GM12892 (cell line): ENCODE results near the gene CCDC13. TPM values are rescaled to one million over a fixed set of nuclear protein-coding genes. Genes with fewer than 3 reads are reported as not detected.
A peak's percentile ranks its signal among the peaks of the same experiment; 100 is the strongest.
"Not testable (repeated sequence)": the region's sequence is repeated elsewhere in the genome, so short reads cannot be mapped to it uniquely, and the experiment has no call there.

Source experiments
- DNase-seq: peaks from one replicate; pipeline ENCODE4 v3.0.0; 2011; ENCODE audit not compliant: insufficient read length
- FAIRE-seq: peaks from 2 replicates; lab custom pipeline; 2011; peaks lifted over from hg19 to GRCh38; lab: Jason Lieb, UNC
- POLR2A ChIP-seq: IDR thresholded peaks from 2 replicates; pipeline ENCODE4 v1.6.1; 2011; ENCODE audit warnings: low read depth, low read length, control low read depth
- POLR2AphosphoS5 ChIP-seq: IDR thresholded peaks from 2 replicates; pipeline ENCODE4 v1.6.1; 2011; ENCODE audit warnings: low read depth, low read length, control low read depth
- TAF1 ChIP-seq: IDR thresholded peaks from 2 replicates; pipeline ENCODE4 v1.6.1; 2011; ENCODE audit warnings: low read depth, mild to moderate bottlenecking, control low read depth, low read length, borderline replicate concordance
- polyA plus RNA-seq: library from polyadenylated mRNA; unstranded; fragments of >200 nt; gene quantifications from one replicate; pipeline ENCODE4 v1.2.1, GENCODE V29; 2012; ENCODE audit warnings: missing spikeins, inconsistent platforms; ENCODE audit not compliant: missing spikeins

CCDC13 gene, protein sequence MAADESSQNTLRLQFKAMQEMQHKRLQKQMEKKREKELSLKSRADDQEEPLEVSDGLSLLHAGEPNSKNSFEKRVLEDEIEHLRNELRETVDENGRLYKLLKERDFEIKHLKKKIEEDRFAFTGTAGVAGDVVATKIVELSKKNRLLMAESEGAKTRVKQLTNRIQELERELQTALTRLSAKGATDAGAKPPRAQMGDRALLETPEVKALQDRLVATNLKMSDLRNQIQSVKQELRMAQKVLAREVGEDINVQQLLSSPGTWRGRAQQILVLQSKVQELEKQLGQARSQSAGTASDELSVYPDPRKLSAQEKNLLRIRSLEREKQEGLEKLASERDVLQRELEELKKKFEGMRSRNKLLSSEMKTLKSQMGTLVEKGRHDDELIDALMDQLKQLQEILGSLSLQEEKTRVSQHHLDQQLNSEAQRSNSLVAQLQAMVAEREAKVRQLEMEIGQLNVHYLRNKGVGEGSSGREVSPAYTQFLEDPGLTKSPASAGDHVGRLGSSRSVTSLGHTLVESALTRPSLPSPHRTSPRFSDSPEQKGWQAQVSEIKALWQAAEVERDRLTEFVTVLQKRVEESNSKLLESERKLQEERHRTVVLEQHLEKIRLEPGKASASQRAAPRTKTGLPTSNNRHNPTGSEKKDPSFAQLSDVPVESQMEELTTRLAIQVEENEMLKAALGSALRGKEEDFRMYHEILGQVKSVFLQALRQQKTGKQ
- 0.61 TPM for polyA plus RNA-seq

DNA sequence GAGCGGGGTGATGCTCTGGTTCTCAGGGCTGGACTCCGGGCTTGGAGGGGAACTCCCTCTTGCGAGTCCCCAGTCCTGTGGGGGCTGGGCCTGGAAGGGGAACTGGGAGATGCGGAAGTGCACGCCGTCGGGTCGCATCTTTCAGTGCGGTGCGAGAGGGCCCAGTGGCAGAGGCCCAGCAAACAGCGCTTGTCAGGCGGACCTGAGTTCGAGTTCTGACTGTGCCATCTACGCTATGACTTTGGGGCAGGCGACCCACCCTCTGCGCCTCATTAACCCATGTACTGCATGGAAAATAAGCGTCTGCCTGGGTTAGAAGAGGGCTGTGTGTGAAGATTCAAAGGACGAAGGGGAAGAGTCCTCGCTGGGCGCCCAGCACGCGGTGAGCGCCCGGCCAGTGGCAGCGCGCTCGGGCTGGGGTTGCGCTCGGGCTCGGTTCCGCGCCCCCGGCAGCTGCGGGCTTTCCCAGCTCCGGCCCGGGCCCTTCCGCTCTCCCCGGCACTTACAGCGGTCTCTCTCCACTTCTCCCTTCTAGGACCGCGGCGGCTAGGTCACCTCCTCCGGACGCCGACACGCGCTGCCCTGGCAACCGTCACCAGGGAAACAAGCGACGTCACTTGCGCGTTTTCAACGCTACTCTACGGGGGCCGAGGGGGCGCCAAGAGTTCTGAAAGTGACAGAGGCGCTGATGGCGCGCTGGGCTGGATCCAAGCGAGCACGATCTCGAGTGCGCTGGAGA is at the start of gene CCDC13:
TSS of gene CCDC13 (minus strand) at position 584 of the 739 bp plus-strand sequence. CDS start 14,908 bp downstream, outside the sequence.
- TF ChIP-seq POLR2AphosphoS5: no peak
- TF ChIP-seq TAF1: no peak; the same call in 1 of the 2 replicates
- TF ChIP-seq POLR2A: peak; percentile 67
- DNase-seq (peak; percentile 88), FAIRE-seq (peak; percentile 99)

DNA sequence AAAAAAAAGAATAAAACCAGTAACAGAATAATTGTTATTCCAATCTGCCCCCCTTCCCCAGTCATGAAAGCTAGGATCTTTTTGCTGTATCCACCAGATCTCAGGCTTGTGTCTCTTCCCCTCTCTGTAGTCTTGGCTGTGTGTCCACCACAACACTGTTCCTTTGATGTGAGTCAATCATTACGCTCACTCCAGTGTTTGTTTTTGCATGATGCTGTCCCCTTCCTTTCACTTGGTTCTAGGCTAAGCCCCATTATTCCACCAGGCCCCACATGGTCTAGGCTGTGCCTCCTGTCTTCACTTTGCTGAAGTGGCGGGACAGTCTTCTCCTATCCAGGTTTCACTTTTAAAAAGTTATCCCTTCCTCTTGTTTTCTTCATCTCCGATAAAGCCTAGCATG is 49.8 kb upstream of the CCDC13 start:
- DNase-seq: no peak
- FAIRE-seq: no peak
- no peak for TF ChIP-seq POLR2AphosphoS5

DNA sequence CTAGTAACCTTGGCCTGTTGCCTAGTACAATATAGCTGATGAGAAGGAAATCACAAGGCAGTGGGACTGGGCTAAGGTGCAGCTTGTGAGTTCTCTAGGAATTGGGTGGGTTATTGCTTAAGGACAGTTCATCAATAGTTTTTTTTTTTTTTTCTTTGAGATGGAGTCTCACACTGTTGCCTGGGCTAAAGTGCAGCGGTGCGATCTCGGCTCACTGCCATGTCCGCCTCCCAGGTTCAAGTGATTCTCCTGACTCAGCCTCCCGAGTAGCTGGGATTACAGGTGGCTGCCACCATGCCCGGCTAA is 47.6 kb upstream of the CCDC13 start:
- DNase-seq: no peak
- FAIRE-seq: no peak
- TF ChIP-seq POLR2A: no peak
- TF ChIP-seq POLR2AphosphoS5: no peak
- no peak for TF ChIP-seq TAF1

DNA sequence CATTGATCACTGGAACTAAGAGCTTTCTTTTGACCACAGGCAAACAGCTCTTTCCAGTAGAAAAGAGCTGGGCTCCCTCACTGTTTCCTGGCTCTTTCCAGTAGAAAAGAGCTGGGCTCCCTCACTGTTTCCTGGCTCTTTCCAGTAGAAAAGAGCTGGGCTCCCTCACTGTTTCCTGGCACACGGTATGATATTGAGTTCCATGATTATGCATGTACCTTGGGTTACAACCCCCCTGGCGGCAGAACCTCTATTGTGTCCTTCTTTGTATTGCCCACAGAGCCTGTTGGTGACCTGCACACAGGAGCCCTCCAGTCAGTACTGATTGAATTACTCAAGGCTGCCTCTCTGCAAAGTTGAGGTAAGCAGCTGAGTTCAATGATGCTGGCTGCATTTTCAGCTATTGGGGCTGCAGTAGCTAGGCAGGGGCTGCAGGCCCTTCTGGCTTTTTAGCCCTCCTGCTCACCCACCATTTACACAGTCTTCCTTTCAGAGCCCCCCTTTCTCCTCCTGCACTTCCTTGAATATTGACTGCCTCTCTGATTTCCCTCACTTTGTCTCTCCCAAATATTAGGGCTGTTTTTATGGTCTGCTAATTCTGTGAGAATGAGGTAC is 46.4 kb upstream of the CCDC13 start:
- no peak for TF ChIP-seq TAF1
- TF ChIP-seq POLR2A: no peak

DNA sequence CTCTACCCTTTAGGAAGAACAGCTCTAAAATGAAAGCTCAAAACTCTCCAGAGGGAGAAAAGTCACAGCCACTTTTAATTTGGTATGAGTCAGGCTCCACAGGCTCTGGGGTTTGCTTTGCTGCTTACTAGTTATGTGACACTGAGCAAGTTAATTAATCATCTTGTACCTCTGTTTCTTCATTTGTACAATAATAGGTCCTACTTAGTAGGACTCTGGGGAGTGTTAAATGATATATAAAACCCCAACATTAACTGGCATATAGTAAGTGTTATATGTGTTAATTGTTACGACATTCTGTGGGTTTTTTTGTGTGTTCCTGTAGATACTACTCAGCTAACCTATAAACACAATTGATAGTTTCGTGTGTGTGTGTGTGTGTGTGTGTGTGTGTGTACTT is 42.8 kb upstream of the CCDC13 start:
- FAIRE-seq: no peak

More for the DNA sequence above, 46.4 kb upstream of the CCDC13 start:
- no peak for FAIRE-seq
- no peak for DNase-seq

DNA sequence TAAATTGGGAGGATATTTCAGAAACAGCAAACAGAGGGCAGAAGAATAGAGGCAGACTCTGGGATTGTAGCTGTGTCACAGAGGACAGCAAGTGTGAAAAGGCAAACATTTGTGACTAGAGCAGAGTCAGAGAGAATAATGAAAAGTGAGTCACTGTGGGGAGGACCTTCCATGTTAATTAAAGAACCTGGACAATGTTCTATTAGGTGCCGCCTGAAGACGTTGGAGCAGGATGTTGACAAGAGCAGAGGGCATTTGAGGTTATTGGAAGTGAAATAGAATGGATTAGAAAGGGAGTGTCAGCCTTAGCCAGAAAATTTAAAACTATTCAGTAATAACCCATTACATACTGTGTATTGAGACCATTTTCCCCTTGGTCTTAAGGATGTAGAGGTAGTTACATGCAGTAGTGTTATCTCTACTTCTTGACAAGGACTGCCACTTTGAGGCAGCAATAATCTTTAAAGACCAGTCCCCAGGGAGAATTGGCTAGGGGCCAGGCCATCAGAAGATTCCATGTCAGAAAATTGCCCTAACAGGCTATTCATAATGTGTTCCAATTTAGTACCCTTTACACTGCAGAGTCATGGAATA is 42.0 kb upstream of the CCDC13 start:
- FAIRE-seq: no peak

More for the DNA sequence above, 42.8 kb upstream of the CCDC13 start:
- DNase-seq: no peak
- TF ChIP-seq POLR2A (no peak), POLR2AphosphoS5 (no peak), TAF1 (no peak)

DNA sequence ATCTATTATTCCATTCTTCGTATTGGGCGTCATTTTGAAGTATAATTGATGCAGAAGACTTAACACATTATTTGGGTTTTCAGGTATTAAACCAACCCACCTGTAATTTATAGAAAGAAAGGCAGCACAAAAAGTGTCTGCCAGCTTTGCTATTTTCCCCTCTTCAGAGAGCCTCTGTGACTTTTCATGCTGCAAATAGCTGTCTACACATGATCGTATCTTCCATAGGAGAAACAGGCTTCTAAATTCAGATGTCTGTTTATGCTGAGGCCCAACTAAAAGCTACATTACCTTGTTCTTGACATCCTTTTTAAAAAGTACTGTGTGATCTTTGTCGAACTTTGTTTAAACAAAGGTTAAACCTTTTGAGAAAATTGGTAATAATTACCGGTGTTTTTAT is 41.2 kb upstream of the CCDC13 start:
- no peak for DNase-seq
- TF ChIP-seq POLR2AphosphoS5 (no peak), TAF1 (no peak), POLR2A (no peak)
- FAIRE-seq: no peak

More for the DNA sequence above, 42.0 kb upstream of the CCDC13 start:
- DNase-seq: no peak
- no peak for TF ChIP-seq POLR2AphosphoS5

DNA sequence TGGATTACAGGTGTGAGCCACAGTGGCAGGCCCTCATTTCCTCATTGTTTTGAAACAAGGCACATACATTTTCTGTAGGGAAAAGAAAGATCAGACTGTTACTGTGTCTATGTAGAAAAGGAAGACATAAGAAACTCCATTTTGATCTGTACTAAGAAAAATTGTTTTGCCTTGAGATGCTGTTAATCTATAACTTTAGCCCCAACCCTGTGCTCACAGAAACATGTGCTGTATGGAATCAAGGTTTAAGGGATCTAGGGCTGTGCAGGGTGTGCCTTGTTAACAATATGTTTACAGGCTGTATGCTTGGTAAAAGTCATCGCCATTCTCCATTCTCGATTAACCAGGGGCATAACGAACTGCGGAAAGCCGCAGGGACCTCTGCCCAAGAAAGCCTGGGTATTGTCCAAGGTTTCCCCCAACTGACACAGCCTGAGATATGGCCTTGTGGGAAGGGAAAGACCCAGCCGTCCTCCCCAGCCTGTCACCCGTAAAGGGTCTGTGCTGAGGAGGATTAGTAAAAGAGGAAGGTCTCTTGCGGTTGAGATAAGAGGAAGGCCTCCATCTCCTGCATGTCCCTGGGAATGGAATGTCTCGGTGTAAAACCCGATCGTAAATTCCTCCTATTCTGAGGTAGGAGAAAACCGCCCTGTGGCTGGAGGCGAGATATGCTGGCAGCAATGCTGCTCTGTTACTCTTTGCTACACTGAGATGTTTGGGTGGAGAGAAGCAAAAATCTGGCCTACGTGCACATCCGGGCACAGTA is 38.2 kb upstream of the CCDC13 start:
- not testable (repeated sequence) for DNase-seq, FAIRE-seq

DNA sequence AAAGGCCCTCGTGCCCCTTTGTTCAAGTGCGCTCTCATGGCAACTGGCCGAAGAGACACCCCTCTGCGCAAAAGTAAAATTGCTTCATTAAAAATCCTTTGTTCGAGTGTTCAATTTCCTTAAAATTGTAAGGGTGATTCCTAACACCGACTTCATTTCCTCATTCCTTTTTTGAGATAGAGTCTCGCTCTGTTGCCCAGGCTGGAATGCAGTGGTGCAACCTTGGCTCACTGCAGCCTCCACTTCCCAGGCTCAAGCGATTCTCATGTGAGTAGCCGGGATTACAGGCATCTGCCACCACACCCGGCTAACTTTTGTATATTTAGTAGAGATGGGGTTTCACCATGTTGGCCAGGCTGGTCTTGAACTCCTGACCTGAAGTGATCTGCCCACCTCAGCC is 37.7 kb upstream of the CCDC13 start:
- not testable (repeated sequence) for FAIRE-seq, DNase-seq

DNA sequence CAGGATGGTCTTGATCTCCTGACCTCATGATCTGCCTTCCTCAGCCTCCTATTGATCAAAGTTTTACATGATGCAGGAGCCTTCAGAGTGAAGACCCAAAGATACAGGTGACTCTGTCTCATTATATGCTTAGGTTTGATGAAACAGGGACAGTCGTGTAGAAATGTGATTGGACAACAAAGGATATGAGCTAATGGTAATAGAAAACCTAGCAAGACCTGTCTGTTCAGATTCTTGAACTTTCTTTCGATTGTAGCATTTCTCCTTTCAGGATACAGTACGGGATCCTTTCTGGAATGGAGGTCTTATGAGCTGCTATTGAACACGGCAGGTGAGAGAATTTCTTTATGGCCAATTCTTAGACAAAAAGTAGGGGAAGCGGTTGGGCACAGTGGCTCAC is 36.1 kb upstream of the CCDC13 start, which contains the start of gene ACKR2:
TSS of gene ACKR2 (plus strand) at position 244 of the 400 bp plus-strand sequence. CDS start 55,058 bp downstream, outside the sequence.
- DNase-seq (no peak), FAIRE-seq (no peak)
- no peak for TF ChIP-seq POLR2AphosphoS5
- TF ChIP-seq POLR2A: no peak
- TF ChIP-seq TAF1: no peak

DNA sequence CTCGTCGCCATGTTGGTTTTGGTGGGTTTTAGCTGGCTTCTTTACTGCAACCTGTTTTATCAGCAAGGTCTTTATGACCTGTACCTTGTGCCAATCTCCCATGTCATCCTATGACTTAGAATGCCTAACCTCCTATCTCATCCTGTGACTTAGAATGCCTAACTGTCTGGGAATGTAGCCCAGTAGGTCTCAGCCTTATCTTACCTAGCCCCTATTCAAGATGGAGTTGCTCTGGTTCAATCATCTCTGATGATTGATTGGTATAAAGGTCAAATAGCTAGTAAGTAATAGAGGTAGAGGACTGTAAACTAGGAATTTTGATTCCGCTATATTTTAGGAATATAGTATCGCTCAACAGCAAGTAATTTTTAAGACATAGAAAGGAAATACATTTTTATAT is 34.9 kb upstream of the CCDC13 start:
- TF ChIP-seq POLR2AphosphoS5 (no peak), POLR2A (no peak), TAF1 (no peak)
- DNase-seq (no peak), FAIRE-seq (no peak)
